ENCODE results near the gene SPPL2A.

The SPPL2A gene

DNA sequence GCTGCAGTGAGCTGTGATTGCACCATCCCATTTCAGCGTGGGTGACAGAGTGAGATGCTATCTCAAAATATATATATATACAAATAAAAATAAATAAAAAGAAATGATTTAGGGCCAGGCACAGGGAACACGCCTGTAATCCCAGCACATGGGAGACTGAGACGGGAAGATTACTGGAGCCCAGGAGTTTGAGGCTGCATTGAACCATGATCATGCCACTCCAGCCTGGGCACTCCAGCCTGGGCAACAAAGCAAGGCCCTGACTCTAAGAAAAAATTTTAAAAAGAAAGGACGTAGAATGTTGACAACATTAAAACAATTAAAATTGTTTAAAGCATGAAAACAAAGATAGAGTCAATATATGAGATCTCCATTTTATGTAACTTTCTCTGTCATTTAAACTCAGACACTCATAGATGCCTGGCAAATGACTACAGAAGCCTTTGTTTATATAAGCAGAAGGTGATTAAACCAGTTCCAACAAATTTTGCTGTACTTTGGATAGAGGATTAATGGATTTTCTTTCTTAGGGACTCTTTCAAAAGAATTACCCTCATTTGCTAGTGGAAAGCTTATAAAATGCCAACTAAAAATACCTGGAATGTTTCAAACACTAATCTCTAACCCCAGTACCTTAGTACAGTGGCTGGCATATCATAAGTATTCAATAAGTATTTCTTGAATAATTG is 68.3 kb downstream of the SPPL2A start:
- TF ChIP-seq, protein P1, sequence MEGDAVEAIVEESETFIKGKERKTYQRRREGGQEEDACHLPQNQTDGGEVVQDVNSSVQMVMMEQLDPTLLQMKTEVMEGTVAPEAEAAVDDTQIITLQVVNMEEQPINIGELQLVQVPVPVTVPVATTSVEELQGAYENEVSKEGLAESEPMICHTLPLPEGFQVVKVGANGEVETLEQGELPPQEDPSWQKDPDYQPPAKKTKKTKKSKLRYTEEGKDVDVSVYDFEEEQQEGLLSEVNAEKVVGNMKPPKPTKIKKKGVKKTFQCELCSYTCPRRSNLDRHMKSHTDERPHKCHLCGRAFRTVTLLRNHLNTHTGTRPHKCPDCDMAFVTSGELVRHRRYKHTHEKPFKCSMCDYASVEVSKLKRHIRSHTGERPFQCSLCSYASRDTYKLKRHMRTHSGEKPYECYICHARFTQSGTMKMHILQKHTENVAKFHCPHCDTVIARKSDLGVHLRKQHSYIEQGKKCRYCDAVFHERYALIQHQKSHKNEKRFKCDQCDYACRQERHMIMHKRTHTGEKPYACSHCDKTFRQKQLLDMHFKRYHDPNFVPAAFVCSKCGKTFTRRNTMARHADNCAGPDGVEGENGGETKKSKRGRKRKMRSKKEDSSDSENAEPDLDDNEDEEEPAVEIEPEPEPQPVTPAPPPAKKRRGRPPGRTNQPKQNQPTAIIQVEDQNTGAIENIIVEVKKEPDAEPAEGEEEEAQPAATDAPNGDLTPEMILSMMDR (IDR thresholded peaks at IDR 0.05) = no peak

DNA sequence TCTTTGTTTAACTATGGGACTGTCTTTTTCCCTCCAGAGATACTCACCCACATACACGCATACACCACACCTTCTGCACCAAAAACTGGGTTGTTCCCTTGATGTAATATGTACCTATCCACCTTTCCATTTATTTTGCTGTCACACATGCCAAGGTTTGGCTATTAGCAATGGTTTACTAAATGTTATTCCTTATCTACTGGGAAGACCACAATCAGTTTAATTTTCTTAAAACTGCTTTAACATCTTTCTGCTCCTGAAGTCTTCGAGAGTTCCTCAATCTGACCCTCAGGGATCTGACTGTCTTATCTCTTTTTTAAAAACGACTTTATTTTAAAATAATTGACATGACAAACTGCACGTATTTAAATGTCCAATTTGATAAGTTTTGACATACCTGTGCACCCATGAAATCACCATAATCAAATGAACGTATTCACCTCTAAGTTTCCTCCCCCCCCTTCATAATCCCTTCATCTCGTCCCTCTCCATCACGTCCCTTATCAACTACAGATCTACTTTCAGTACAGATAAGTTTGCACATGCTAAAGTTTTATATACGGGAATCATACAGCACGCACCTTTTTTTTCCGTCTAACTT is 78.1 kb downstream of the SPPL2A start:
- TF ChIP-seq, protein P1 (IDR thresholded peaks at IDR 0.05) = no peak

DNA sequence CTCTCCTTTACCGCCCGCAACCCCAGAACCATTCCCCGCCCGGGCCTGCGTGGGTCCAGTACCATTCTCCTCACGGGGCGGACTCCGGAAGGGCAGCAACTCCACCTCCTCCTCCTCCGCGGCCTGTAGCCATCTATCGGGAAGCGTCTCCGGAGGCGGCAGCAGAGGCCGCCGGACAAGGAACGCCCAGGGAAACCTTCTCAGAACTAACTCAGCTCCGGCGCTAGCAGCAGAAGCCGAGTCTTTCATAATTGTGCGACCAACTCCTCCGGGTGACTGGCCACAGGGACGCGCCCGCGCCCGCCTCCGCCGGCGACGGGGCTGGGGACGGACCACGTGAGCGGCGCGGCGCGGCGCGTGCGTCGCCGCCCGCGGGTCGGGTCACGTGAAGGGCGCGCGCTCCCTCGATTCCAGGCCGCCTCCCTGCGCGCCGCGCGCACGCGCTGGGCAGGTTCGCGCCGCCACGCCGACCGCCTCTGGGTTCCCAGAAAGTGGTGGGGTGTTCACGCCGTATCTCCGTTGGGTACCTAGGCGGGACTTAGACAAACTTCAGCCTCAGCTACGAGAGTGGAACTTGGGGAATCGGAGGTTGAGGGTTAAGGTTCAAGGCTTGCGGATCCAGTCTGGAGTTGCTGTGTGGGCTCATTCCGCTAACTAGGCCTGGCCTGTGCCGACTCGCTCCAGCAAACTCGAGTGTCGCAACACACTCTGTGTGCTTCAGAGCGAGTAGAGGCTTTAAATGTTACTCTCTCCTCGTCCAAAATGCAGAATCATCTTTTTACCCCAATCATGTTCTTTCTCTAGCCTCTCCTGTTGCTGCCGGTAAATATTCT is 78.8 kb downstream of the SPPL2A start, which contains the start of gene TRPM7:
Gene TRPM7, minus strand, starts transcription at position 329 of the 833 bp plus-strand sequence. Its CDS starts 264 bp downstream, at position 65.
- TF ChIP-seq, protein P1 (IDR thresholded peaks at IDR 0.05) = no peak

GRCh38 chr15:50685976-50686468 is 79.5 kb downstream of the SPPL2A start:
- TF ChIP-seq, protein P1 (IDR thresholded peaks at IDR 0.05) = no peak

DNA sequence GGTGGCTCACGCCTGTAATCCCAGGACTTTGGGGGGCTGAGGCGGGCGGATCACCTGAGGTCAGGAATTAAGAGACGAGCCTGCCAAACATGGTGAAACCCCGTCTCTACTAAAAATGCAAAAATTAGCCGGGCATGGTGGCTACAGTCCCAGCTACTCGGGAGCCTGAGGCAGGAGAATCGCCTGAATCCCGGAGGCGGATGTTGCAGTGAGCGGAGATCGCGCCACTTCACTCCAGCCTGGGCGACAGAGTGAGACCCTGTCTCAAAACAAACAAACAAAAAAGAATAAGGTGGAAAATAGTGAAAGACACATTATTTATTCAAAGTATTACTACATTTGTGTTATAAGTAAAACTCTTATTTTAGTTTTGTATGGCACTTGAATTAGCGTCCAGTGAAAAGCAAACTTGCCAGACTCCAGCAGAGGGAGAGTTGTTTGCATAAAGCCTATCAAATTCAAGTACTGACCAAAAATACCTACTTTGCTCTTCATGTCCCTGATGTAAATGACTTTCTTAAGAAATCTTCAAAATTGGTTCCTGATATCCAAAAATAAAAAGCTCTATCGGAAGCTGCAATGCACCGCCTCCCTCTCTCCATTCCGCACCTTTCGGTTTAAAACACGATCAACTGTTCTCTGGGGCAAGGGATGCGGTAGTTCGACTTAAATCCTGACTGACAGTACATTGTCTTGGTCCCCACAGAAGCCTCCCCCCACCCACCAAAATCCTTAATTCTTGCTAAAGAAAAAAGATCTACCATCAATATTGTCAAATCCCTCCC is 80.1 kb downstream of the SPPL2A start:
- TF ChIP-seq, protein P1 (IDR thresholded peaks at IDR 0.05) = no peak

DNA sequence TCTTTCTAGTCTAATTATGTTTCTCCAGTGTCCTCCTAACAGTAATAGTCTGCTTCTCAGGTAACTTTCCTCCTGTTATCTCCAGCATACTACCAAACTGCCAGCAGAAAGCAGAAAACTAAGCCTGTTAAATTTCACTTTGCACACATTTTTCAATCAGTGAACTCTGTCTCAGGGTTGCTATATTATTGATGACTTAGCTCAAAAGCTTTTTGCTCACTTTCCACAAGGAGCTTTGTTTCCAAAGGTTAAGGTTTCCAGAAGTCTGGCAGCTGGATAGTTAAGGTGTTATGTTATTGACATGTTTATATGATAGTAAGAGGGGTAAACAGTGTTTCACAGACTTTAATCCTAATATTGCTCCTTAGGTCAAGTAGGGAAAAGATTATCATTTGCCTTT is 84.0 kb downstream of the SPPL2A start:
- TF ChIP-seq, protein P1 (IDR thresholded peaks at IDR 0.05) = no peak

All from LNCAP (cell line).